Measurements from ENCODE around the gene EPHX1.
A peak's percentile ranks its signal among the peaks of the same experiment; 100 is the strongest.

The EPHX1 gene

GRCh38 chr1:225866061-225866837, 56.3 kb downstream of the EPHX1 start:
- TF ChIP-seq POLR2A (IDR thresholded peaks at IDR 0.05; ENCODE audit: low read length) = no peak
- TF ChIP-seq GATA1 (IDR thresholded peaks at IDR 0.05; ENCODE audit: low read depth, low read length) = no peak
- DNase-seq = no peak

DNA sequence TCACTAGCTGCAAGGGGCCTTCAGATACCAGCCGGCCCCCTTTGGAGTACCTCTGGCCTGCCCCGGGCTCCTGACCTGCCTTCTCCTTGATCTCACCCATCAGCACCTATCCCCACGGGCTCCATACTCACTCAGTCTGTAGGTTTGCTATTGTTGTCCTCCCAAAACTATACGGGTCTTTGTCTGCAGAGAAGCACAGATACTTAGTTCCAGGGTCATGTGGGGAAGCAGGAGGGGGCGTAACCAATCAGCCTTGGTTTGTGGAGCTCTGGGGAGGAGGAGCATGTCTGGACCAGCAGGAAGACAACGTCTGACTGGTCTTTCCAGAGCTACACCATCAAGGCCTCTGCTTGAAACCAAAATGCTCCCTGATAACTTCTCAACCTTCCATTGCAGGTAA, 57.1 kb downstream of the EPHX1 start:
- DNase-seq = no peak
- TF ChIP-seq POLR2A (IDR thresholded peaks at IDR 0.05; ENCODE audit: low read length) = no peak
- TF ChIP-seq GATA1 (IDR thresholded peaks at IDR 0.05; ENCODE audit: low read depth, low read length) = no peak

- TF ChIP-seq POLR2A (IDR thresholded peaks at IDR 0.05; ENCODE audit: low read length) (no peak), GATA1 (IDR thresholded peaks at IDR 0.05; ENCODE audit: low read depth, low read length) (no peak)
- no peak for DNase-seq
Observed at GRCh38 chr1:225868631-225869330, 58.9 kb downstream of the EPHX1 start.

DNA sequence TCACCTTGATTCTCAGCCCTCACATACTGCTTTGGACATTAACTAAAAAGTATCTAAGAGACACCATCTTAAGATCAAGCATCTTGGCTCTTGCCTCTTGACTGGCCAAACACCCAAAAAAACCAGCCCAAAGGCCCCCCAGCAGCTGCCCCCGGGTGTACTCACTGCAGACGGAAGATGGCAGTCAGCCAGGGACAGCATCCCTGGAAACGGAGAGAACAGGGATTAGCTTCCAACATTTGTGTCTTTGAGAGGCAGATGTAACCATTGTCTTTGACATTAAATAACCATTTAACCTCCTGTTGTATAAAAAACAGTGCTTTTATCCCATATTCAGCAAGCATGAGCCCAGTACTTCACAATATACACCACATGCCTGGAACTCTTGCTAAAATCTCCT, 61.0 kb downstream of the EPHX1 start:
- TF ChIP-seq GATA1 (IDR thresholded peaks at IDR 0.05; ENCODE audit: low read depth, low read length) (no peak), POLR2A (IDR thresholded peaks at IDR 0.05; ENCODE audit: low read length) (no peak)
- no peak for DNase-seq

GRCh38 chr1:225871359-225872074, 61.6 kb downstream of the EPHX1 start:
- TF ChIP-seq POLR2A (IDR thresholded peaks at IDR 0.05; ENCODE audit: low read length) (no peak), GATA1 (IDR thresholded peaks at IDR 0.05; ENCODE audit: low read depth, low read length) (no peak)

DNA sequence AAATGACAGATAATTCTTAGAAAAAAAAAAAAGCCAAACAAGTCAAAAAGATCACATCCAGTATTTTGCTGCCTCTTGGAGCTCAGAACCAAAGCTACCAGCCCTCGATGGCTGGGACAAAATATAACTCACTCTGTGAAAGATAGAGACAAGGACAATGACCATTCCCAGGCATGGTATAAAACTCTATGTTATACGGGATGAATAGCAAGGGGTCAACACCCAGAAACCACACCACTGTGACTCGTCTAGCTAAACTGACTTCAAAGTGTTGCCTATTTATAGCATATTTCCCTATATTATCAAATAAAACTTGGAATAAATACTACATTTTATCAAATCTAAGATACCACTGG, 62.1 kb downstream of the EPHX1 start:
- no peak for DNase-seq
- TF ChIP-seq GATA1 (IDR thresholded peaks at IDR 0.05; ENCODE audit: low read depth, low read length) = no peak
- TF ChIP-seq POLR2A (IDR thresholded peaks at IDR 0.05; ENCODE audit: low read length) = no peak

More at GRCh38 chr1:225871359-225872074, 61.6 kb downstream of the EPHX1 start:
- DNase-seq = no peak

GRCh38 chr1:225873281-225873850, 63.4 kb downstream of the EPHX1 start:
- TF ChIP-seq POLR2A (IDR thresholded peaks at IDR 0.05; ENCODE audit: low read length) (no peak), GATA1 (IDR thresholded peaks at IDR 0.05; ENCODE audit: low read depth, low read length) (no peak)
- no peak for DNase-seq

GRCh38 chr1:225874431-225874830, 64.5 kb downstream of the EPHX1 start:
- DNase-seq = no peak
- TF ChIP-seq GATA1 (IDR thresholded peaks at IDR 0.05; ENCODE audit: low read depth, low read length) (no peak), POLR2A (IDR thresholded peaks at IDR 0.05; ENCODE audit: low read length) (no peak)

- no peak for DNase-seq
- TF ChIP-seq POLR2A (IDR thresholded peaks at IDR 0.05; ENCODE audit: low read length) (no peak), GATA1 (IDR thresholded peaks at IDR 0.05; ENCODE audit: low read depth, low read length) (no peak)
Observed at GRCh38 chr1:225875044-225875815, 65.3 kb downstream of the EPHX1 start.

DNA sequence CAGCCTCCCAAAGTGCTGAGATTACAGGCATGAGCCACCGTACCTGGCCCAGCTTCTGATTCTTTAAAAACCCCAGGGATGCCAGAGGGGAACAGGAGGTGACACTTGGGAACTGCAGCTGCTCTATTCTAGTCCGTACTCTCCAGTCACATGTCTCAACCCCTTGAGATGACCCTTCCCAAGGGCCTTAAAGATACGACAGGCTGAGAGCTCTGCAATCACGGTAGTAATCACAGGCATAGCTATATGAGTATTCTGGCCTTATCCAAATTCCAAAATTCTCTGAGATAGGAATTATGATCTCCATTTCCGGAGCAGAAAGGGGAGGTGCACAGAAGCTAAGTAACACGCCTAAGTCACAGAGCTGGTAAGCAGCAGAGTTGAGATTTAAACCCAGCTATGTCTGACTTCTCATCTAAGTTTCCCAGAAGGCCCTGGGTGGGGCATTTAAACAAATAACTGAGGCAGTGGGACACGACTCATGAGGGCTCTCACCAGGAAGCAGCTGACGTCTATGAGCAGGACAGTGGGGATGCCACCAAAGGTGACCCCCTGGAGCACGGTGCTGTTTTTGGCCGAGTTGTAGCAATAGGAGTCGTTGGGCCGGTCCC, 67.1 kb downstream of the EPHX1 start:
- no peak for DNase-seq
- TF ChIP-seq POLR2A (IDR thresholded peaks at IDR 0.05; ENCODE audit: low read length) (no peak), GATA1 (IDR thresholded peaks at IDR 0.05; ENCODE audit: low read depth, low read length) (no peak)

DNA sequence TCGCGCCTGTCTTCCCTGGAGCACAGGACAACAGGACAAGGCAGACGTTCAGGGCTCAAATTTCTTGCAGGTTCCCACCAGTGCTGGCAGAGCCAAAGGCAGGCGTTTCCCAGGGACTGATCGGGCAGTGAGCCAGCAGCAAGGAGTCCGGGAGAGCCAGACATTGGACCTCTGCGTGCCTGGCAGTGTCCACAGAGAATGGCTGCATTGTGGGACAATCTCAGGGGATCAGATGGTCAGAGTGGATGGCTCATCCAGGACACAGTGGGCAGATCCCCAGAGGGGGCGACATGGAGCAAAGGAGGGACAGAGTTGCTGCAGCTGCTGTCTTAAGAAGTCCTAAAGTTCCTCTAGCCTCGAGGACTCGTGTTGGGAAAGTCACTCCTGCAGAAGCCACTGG, 67.7 kb downstream of the EPHX1 start:
- DNase-seq = peak; percentile 33 to 58
- TF ChIP-seq GATA1 (IDR thresholded peaks at IDR 0.05; ENCODE audit: low read depth, low read length) = no peak
- no peak for TF ChIP-seq POLR2A (IDR thresholded peaks at IDR 0.05; ENCODE audit: low read length)

GRCh38 chr1:225878282-225878681, 68.4 kb downstream of the EPHX1 start:
- no peak for TF ChIP-seq GATA1 (IDR thresholded peaks at IDR 0.05; ENCODE audit: low read depth, low read length)
- no peak for TF ChIP-seq POLR2A (IDR thresholded peaks at IDR 0.05; ENCODE audit: low read length)
- DNase-seq = no peak

Data from erythroblast (primary cell).